SIG-M5 treated with dmso at 0.1 percent for 504 hours (cell line): Measurements from ENCODE around the gene SMIM44.
"Not testable (repeated sequence)": the region's sequence is repeated elsewhere in the genome, so short reads cannot be mapped to it uniquely, and the experiment has no call there.

ENCODE experiments used
- DNase-seq: peaks from one replicate; lab custom pipeline; 2025; ENCODE audit not compliant: unreplicated experiment; lab: John Stamatoyannopoulos, UW

Gene SMIM44

GRCh38 chr19:3459089-3459881 lies 24.0 kb downstream of the SMIM44 start:
- no peak for DNase-seq

- no peak for DNase-seq
Measured at GRCh38 chr19:3458229-3459088, 24.8 kb downstream of the SMIM44 start.

GRCh38 chr19:3457528-3458228 lies 25.6 kb downstream of the SMIM44 start:
- DNase-seq = no peak

GRCh38 chr19:3456925-3457527 lies 26.2 kb downstream of the SMIM44 start:
- DNase-seq = no peak

- DNase-seq = no peak
Measured at GRCh38 chr19:3455960-3456601, 27.2 kb downstream of the SMIM44 start.

GRCh38 chr19:3455393-3455955 lies 27.8 kb downstream of the SMIM44 start:
- no peak for DNase-seq

- DNase-seq = no peak
Measured at GRCh38 chr19:3454656-3455392, 28.4 kb downstream of the SMIM44 start.

GRCh38 chr19:3453840-3454239 lies 29.4 kb downstream of the SMIM44 start:
- DNase-seq = no peak

GRCh38 chr19:3452942-3453214 lies 30.4 kb downstream of the SMIM44 start:
- not testable (repeated sequence) for DNase-seq

GRCh38 chr19:3452171-3452941 lies 30.9 kb downstream of the SMIM44 start:
- DNase-seq = no peak

- DNase-seq = no peak
Measured at GRCh38 chr19:3451451-3451866, 31.8 kb downstream of the SMIM44 start.

GRCh38 chr19:3450796-3451411 lies 32.3 kb downstream of the SMIM44 start:
- DNase-seq = peak; percentile 77

- no peak for DNase-seq
Measured at GRCh38 chr19:3448616-3449334, 34.5 kb downstream of the SMIM44 start.

- DNase-seq = not testable (repeated sequence)
Measured at GRCh38 chr19:3446657-3447056, 36.6 kb downstream of the SMIM44 start.

GRCh38 chr19:3444695-3445234 lies 38.5 kb downstream of the SMIM44 start:
- DNase-seq = no peak

- no peak for DNase-seq
Measured at GRCh38 chr19:3443840-3444694, 39.2 kb downstream of the SMIM44 start.
